ENCODE data around the gene PIK3R5. TPM values are rescaled to one million over a fixed set of nuclear protein-coding genes. Genes with fewer than 3 reads are reported as not detected.

The PIK3R5 gene
- total RNA-seq, 1 donor from 2014 or later = 14.5 TPM

- peaks cover 15% of the 10 kb centered on the region for H3K4me1 Mint-ChIP-seq (ENCODE audit: unreplicated experiment)
- H3K27me3 Mint-ChIP-seq (ENCODE audit: unreplicated experiment) = peaks cover 6% of the 10 kb centered on the region
- peaks cover 5% of the 10 kb centered on the region for H3K36me3 Mint-ChIP-seq (ENCODE audit: low read depth, unreplicated experiment)
- TF ChIP-seq CTCF (IDR thresholded peaks at IDR 0.05; ENCODE audit: unreplicated experiment) = no peak
- H3K27ac Mint-ChIP-seq (ENCODE audit: unreplicated experiment) = no peak overlapping the region
- H3K4me3 Mint-ChIP-seq (ENCODE audit: unreplicated experiment) = no peak overlapping the region
- DNase-seq (ENCODE audit: low spot score) = no peak
- H3K9me3 Mint-ChIP-seq (ENCODE audit: unreplicated experiment) = no peaks in the 10 kb centered on the region
Measured at GRCh38 chr17:8873801-8874715, 91.4 kb downstream of the PIK3R5 start.

GRCh38 chr17:8872705-8873435 lies 92.6 kb downstream of the PIK3R5 start:
- DNase-seq (ENCODE audit: low spot score) = no peak
- H3K36me3 Mint-ChIP-seq (ENCODE audit: low read depth, unreplicated experiment) = peaks cover 2% of the 10 kb centered on the region
- no peak for TF ChIP-seq CTCF (IDR thresholded peaks at IDR 0.05; ENCODE audit: unreplicated experiment)
- H3K27me3 Mint-ChIP-seq (ENCODE audit: unreplicated experiment) = peaks cover 12% of the 10 kb centered on the region
- H3K4me1 Mint-ChIP-seq (ENCODE audit: unreplicated experiment) = peaks cover 17% of the 10 kb centered on the region
- H3K4me3 Mint-ChIP-seq (ENCODE audit: unreplicated experiment) = no peak overlapping the region
- H3K27ac Mint-ChIP-seq (ENCODE audit: unreplicated experiment) = no peak overlapping the region
- H3K9me3 Mint-ChIP-seq (ENCODE audit: unreplicated experiment) = no peaks in the 10 kb centered on the region

GRCh38 chr17:8872036-8872704 lies 93.3 kb downstream of the PIK3R5 start:
- Mint-ChIP-seq H3K9me3 (ENCODE audit: unreplicated experiment) (no peaks in the 10 kb centered on the region), H3K27me3 (ENCODE audit: unreplicated experiment) (peaks cover 15% of the 10 kb centered on the region), H3K4me3 (ENCODE audit: unreplicated experiment) (no peak overlapping the region), H3K36me3 (ENCODE audit: low read depth, unreplicated experiment) (peaks cover 6% of the 10 kb centered on the region), H3K4me1 (ENCODE audit: unreplicated experiment) (peaks cover 18% of the 10 kb centered on the region), H3K27ac (ENCODE audit: unreplicated experiment) (no peak overlapping the region)
- TF ChIP-seq CTCF (IDR thresholded peaks at IDR 0.05; ENCODE audit: unreplicated experiment) = no peak
- DNase-seq (ENCODE audit: low spot score) = no peak

GRCh38 chr17:8871081-8871581 lies 94.4 kb downstream of the PIK3R5 start:
- no peak for DNase-seq (ENCODE audit: low spot score)
- Mint-ChIP-seq H3K27ac (ENCODE audit: unreplicated experiment) (no peak overlapping the region), H3K4me1 (ENCODE audit: unreplicated experiment) (peaks cover 21% of the 10 kb centered on the region), H3K27me3 (ENCODE audit: unreplicated experiment) (peaks cover 20% of the 10 kb centered on the region), H3K4me3 (ENCODE audit: unreplicated experiment) (no peak overlapping the region), H3K36me3 (ENCODE audit: low read depth, unreplicated experiment) (peaks cover 6% of the 10 kb centered on the region), H3K9me3 (ENCODE audit: unreplicated experiment) (no peaks in the 10 kb centered on the region)
- TF ChIP-seq CTCF (IDR thresholded peaks at IDR 0.05; ENCODE audit: unreplicated experiment) = no peak

Measured in endothelial cell (in vitro differentiated cells).